ENCODE data around the gene NDUFV3. TPM values are rescaled to one million over a fixed set of nuclear protein-coding genes. Genes with fewer than 3 reads are reported as not detected.

Gene NDUFV3
- total and polyA plus RNA-seq, 2 of the 8 experiments (the other 6 are each of a cell fraction or from before 2014, with no cell fraction given), result 17.0 to 44.4 TPM

- H3K23me2 ChIP-seq (ENCODE audit: low read depth, low read length), result no peaks in the 10 kb centered on the region
- H3K27me3 ChIP-seq (replicated peaks in 1 of 4; ENCODE audit: control insufficient read depth in 3 of 4, extremely low read depth in 1 of 4, insufficient read depth in 3 of 4, low read length in 3 of 4), result no peaks in the 10 kb centered on the region
- no peak overlapping the region for H3K9ac ChIP-seq (replicated peaks in 1 of 4; ENCODE audit: extremely low read depth in 1 of 4, low read depth in 3 of 4, low read length in 3 of 4)
- WGBS, 2 experiments (ENCODE audit: extremely low coverage in 1 of 2, insufficient coverage in 1 of 2, insufficient read length in 1 of 2, insufficient replicate concordance in 2 of 2, low coverage in 1 of 2, low lambda C conversion rate in 2 of 2, missing lambda C conversion rate in 1 of 2), result 93% methylated on average over 6 of the region's 6 CpGs; no CpG with 5 or more reads in 1 of the 2 experiments
- no peak for DNase-seq (ENCODE audit: low read depth in 1 of 2, low spot score in 2 of 2)
- H2BK120ac ChIP-seq (replicated peaks; ENCODE audit: low read depth, low read length), result no peak overlapping the region
- no peak overlapping the region for H3K56ac ChIP-seq (replicated peaks; ENCODE audit: insufficient read length, low read depth, low read length)
- H4K91ac ChIP-seq (replicated peaks; ENCODE audit: insufficient read length, low read length), result no peak overlapping the region
- H2BK5ac ChIP-seq (ENCODE audit: low read depth, low read length), result no peak overlapping the region
- peaks cover 0 to 4% (median 1%) of the 10 kb centered on the region in 4 experiments; a peak in 5 of 7 replicates for H3K4me1 ChIP-seq (replicated peaks in 1 of 4; ENCODE audit: control insufficient read depth in 3 of 4, insufficient read depth in 4 of 4, low read length in 3 of 4)
- no peaks in the 10 kb centered on the region for H3K9me3 ChIP-seq (ENCODE audit: insufficient read depth in 2 of 2, low read depth in 1 of 2, low read length in 1 of 2)
- no peak overlapping the region for H3K14ac ChIP-seq (ENCODE audit: insufficient read length)
- no peak for TF ChIP-seq SP1 (IDR thresholded peaks at IDR 0.05; ENCODE audit: low read depth, low read length)
- TF ChIP-seq SUZ12 (IDR thresholded peaks at IDR 0.05; ENCODE audit: low read length), result no peak
- TF ChIP-seq HDAC6 (IDR thresholded peaks at IDR 0.05; ENCODE audit: low read depth, low read length), result no peak
- TF ChIP-seq SIRT6 (IDR thresholded peaks at IDR 0.05; ENCODE audit: low read length), result no peak
- no peak for TF ChIP-seq EGR1 (IDR thresholded peaks at IDR 0.05; ENCODE audit: borderline replicate concordance, low read depth, low read length)
- TF ChIP-seq CTBP2 (IDR thresholded peaks at IDR 0.05; ENCODE audit: borderline replicate concordance, insufficient read depth, insufficient read length, low read length), result no peak
- TF ChIP-seq POU5F1 (IDR thresholded peaks at IDR 0.05; ENCODE audit: low read depth, low read length), result no peak
- no peak overlapping the region for H3K27ac ChIP-seq (ENCODE audit: low read depth, low read length)
- no peaks in the 10 kb centered on the region; the same call in 1 of the 2 replicates for H3K79me1 ChIP-seq (ENCODE audit: low read depth, low read length)
- ChIA-PET POLR2A (ENCODE audit: partially characterized antibody) (interaction anchor here (1.0 to 4.8 kb wide), 2 partner anchors 11 kb away, joined by 3 to 16 read pairs; no protein-coding TSS in a partner anchor), CTCF (ENCODE audit: partially characterized antibody) (no interaction called here)
- no peak overlapping the region for H3K4me2 ChIP-seq (ENCODE audit: insufficient read depth in 1 of 2, low read depth in 2 of 2, low read length in 2 of 2)
- H4K8ac ChIP-seq (ENCODE audit: extremely low read depth, insufficient read depth, low read length), result no peak overlapping the region
- FAIRE-seq, result no peak
- H3K4me3 ChIP-seq (ENCODE audit: extremely low read depth in 1 of 4, insufficient read depth in 2 of 4, low read depth in 3 of 4, low read length in 4 of 4), result no peak overlapping the region
- no peaks in the 10 kb centered on the region for H3K79me2 ChIP-seq (ENCODE audit: control insufficient read depth in 1 of 2, insufficient read depth in 2 of 2, low read length in 2 of 2)
- H4K5ac ChIP-seq (ENCODE audit: insufficient read length, low read depth, low read length), result no peak overlapping the region
- H2AFZ ChIP-seq (ENCODE audit: low read length), result no peak overlapping the region
- H3K4ac ChIP-seq (replicated peaks; ENCODE audit: insufficient read length, low read depth, low read length), result no peak overlapping the region
- no peak overlapping the region for H2AK5ac ChIP-seq (ENCODE audit: low read depth, low read length)
- no peak overlapping the region for H2BK15ac ChIP-seq (ENCODE audit: low read length)
- H3K18ac ChIP-seq (ENCODE audit: extremely low read depth, low read length), result no peak overlapping the region
- no peak overlapping the region for H2BK12ac ChIP-seq (ENCODE audit: low read depth, low read length)
- no peaks in the 10 kb centered on the region for H4K20me1 ChIP-seq (replicated peaks in 1 of 2; ENCODE audit: control insufficient read depth in 1 of 2, insufficient read depth in 2 of 2, low read length in 2 of 2)
- no peak overlapping the region for H2BK20ac ChIP-seq (ENCODE audit: low read length)
- H3K36me3 ChIP-seq (ENCODE audit: control insufficient read depth in 2 of 4, insufficient read depth in 4 of 4, low read length in 3 of 4), result peaks cover 0 to 16% (median 0%) of the 10 kb centered on the region in 4 experiments; a peak in 3 of 8 replicates
- no peak overlapping the region for H3K23ac ChIP-seq (ENCODE audit: insufficient read length)
Observed at GRCh38 chr21:42918291-42918690, 25.2 kb downstream of the NDUFV3 start.

Data from H1 (cell line).